Raji (cell line): ENCODE results near the gene KLHL35.

Experiments
- POLR2A ChIP-seq: IDR thresholded peaks from 2 replicates; pipeline ENCODE4 v1.6.1; 2011; ENCODE audit warnings: low read depth, low read length, control low read depth; ENCODE audit not compliant: insufficient read depth

KLHL35 gene

GRCh38 chr11:75425422-75425821 lies 7.6 kb downstream of the KLHL35 start:
- no peak for TF ChIP-seq POLR2A

- TF ChIP-seq POLR2A = no peak
These were observed 8.6 kb downstream of the KLHL35 start for GRCh38 chr11:75424396-75424795.

- no peak for TF ChIP-seq POLR2A
These were observed 9.3 kb downstream of the KLHL35 start for GRCh38 chr11:75423721-75424120.

GRCh38 chr11:75422248-75423231 lies 10.5 kb downstream of the KLHL35 start:
- no peak for TF ChIP-seq POLR2A

GRCh38 chr11:75421902-75422247 lies 11.1 kb downstream of the KLHL35 start:
- TF ChIP-seq POLR2A = no peak

- no peak for TF ChIP-seq POLR2A
These were observed 11.9 kb downstream of the KLHL35 start for GRCh38 chr11:75421035-75421602.

GRCh38 chr11:75420224-75421034 lies 12.6 kb downstream of the KLHL35 start:
- no peak for TF ChIP-seq POLR2A

- TF ChIP-seq POLR2A = no peak
These were observed 19.1 kb downstream of the KLHL35 start for GRCh38 chr11:75413864-75414263.

- TF ChIP-seq POLR2A = no peak
These were observed 24.1 kb downstream of the KLHL35 start for GRCh38 chr11:75408957-75409219.

- TF ChIP-seq POLR2A = no peak
These were observed 26.6 kb downstream of the KLHL35 start for GRCh38 chr11:75406338-75406777.

GRCh38 chr11:75403983-75404658 lies 28.9 kb downstream of the KLHL35 start:
- TF ChIP-seq POLR2A = no peak

- no peak for TF ChIP-seq POLR2A
These were observed 30.0 kb downstream of the KLHL35 start for GRCh38 chr11:75403037-75403436.

GRCh38 chr11:75402002-75402773 lies 30.8 kb downstream of the KLHL35 start:
- TF ChIP-seq POLR2A = no peak

GRCh38 chr11:75400146-75400865 lies 32.7 kb downstream of the KLHL35 start:
- TF ChIP-seq POLR2A = no peak
